GM21447 (cell line): ENCODE results near the gene GADL1.

Experiments
- ATAC-seq: cut with Tn5 transposase; IDR thresholded peaks from one replicate; pipeline ENCODE4 v1.9.1; 2021; ENCODE audit not compliant: unreplicated experiment

GADL1 gene

GRCh38 chr3:30680789-30681648 lies 213.4 kb downstream of the GADL1 start:
- ATAC-seq = no peak

- ATAC-seq = no peak
These were observed 215.4 kb downstream of the GADL1 start for GRCh38 chr3:30679045-30679444.

- no peak for ATAC-seq
These were observed 217.1 kb downstream of the GADL1 start for GRCh38 chr3:30677347-30677685.

GRCh38 chr3:30676424-30677346 lies 217.8 kb downstream of the GADL1 start:
- no peak for ATAC-seq
